ENCODE results near the gene EDC4.
A peak's percentile ranks its signal among the peaks of the same experiment; 100 is the strongest.

EDC4 gene

GRCh38 chr16:67872631-67873434, at the start of gene EDC4 (continued):
- TF ChIP-seq ZSCAN16 (tag by site-specific recombination; IDR thresholded peaks at IDR 0.05) (0 out of 2 replicates have a peak, but pooled peaks have one; percentile 42), EGR2 (tag by site-specific recombination; IDR thresholded peaks at IDR 0.05; ENCODE audit: low read depth) (peak; percentile 96), ZNF362 (tag by site-specific recombination; IDR thresholded peaks at IDR 0.05) (no peak), ZSCAN4 (tag by site-specific recombination; IDR thresholded peaks at IDR 0.05) (no peak), ZNF335 (tag by site-specific recombination; conservative IDR thresholded peaks at IDR 0.05) (peak; percentile 90), ZNF26 (tag by site-specific recombination; IDR thresholded peaks at IDR 0.05) (no peak), ZNF133 (tag by site-specific recombination; IDR thresholded peaks at IDR 0.05) (no peak), IKZF3 (tag by site-specific recombination; IDR thresholded peaks at IDR 0.05) (0 out of 2 replicates have a peak, but pooled peaks have one; percentile 17), ZNF76 (tag by site-specific recombination; IDR thresholded peaks at IDR 0.05; ENCODE audit: borderline replicate concordance, low read depth) (peak; percentile 77; the same call in 1 of the 2 replicates), PRDM2 (tag by site-specific recombination; IDR thresholded peaks at IDR 0.05; ENCODE audit: borderline replicate concordance) (0 out of 2 replicates have a peak, but pooled peaks have one; percentile 33), ZNF132 (tag by site-specific recombination; IDR thresholded peaks at IDR 0.05; ENCODE audit: borderline replicate concordance) (no peak), ZNF518A (tag by site-specific recombination; conservative IDR thresholded peaks at IDR 0.05; ENCODE audit: low read depth) (peak; percentile 51; the same call in 1 of the 2 replicates), OVOL3 (tag by site-specific recombination; IDR thresholded peaks at IDR 0.05) (no peak), ZNF776 (tag by site-specific recombination; IDR thresholded peaks at IDR 0.05; ENCODE audit: borderline replicate concordance) (no peak), ZNF214 (tag by site-specific recombination; IDR thresholded peaks at IDR 0.05; ENCODE audit: borderline replicate concordance) (no peak), SCRT2 (tag by site-specific recombination; IDR thresholded peaks at IDR 0.05) (0 out of 2 replicates have a peak, but pooled peaks have one; percentile 20), CTCF (tag by site-specific recombination; IDR thresholded peaks at IDR 0.05) (peak; percentile 6; the same call in 1 of the 2 replicates), ZNF223 (tag by site-specific recombination; IDR thresholded peaks at IDR 0.05) (0 out of 2 replicates have a peak, but pooled peaks have one; percentile 17), ZNF660 (tag by site-specific recombination; IDR thresholded peaks at IDR 0.05) (peak; percentile 98), KLF1 (tag by site-specific recombination; IDR thresholded peaks at IDR 0.05) (peak; percentile 86)
